Measurements from ENCODE around the gene ZNF511.

The ZNF511 gene

DNA sequence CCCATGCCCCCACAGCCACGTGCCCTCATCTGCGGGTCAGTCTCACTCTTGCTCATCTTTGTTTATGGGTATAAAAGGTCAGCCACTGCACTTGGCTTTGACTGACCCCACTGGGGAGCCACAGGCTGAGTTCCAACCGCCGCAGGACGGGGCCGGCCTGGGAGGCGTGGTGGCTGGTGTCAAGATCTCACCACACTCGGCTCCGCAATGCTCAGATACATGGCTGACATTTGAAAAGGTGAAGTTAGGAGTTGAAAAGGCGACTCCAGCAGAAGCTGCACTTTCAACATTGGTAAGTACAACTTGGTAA, 14.9 kb upstream of the ZNF511 start:
- FAIRE-seq = no peak
- DNase-seq (ENCODE audit: insufficient read length, low spot score) = no peak
- TF ChIP-seq POLR2A (IDR thresholded peaks at IDR 0.05; ENCODE audit: low read depth, low read length) = no peak

GRCh38 chr10:133294189-133294588, 14.5 kb upstream of the ZNF511 start:
- DNase-seq (ENCODE audit: insufficient read length, low spot score) = no peak
- FAIRE-seq = no peak
- no peak for TF ChIP-seq POLR2A (IDR thresholded peaks at IDR 0.05; ENCODE audit: low read depth, low read length)

DNA sequence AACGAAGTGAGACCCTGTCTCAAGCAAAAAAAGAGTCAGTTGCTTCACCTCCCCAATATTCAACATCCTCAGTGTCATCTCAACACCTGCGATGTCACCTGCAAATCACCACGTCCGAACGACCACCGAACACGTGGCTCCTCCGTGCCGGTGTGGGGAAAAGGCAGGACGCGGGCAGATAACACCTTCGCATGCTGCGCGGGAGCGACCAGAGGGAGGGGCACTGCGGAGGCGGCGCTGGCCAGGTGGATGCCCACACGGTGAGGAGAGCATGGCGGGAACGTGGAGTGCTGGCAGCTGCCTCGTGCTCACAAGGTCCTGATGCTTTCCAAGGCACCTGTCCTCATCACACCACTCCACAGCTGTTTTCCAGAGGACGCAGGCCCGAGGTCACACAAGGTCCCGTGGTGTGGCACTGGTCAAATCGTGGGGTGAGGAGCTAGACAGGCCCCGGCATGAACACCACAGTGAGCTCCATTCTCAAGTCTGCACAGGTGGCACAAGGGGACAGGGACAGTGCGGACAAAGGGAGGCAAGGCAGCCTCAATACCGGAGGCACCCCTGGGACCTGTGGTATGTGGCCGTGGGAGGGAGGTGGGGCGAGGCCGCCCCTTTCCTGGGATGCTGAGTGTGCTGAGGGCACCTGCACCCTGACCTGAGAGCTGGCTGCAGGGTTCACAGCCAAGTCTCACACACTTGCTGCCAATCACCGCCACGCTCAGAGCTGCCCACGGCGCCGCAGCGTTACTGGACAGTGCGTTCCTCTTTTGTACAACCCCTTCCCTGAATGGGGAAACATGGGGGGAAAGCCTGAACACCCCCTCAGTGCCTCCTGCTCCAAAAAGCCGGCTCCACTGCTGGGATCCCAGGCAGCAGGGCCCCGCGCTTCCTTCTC, 13.0 kb upstream of the ZNF511 start:
- no peak for TF ChIP-seq POLR2A (IDR thresholded peaks at IDR 0.05; ENCODE audit: low read depth, low read length)
- FAIRE-seq (no peak), DNase-seq (ENCODE audit: insufficient read length, low spot score) (no peak)

DNA sequence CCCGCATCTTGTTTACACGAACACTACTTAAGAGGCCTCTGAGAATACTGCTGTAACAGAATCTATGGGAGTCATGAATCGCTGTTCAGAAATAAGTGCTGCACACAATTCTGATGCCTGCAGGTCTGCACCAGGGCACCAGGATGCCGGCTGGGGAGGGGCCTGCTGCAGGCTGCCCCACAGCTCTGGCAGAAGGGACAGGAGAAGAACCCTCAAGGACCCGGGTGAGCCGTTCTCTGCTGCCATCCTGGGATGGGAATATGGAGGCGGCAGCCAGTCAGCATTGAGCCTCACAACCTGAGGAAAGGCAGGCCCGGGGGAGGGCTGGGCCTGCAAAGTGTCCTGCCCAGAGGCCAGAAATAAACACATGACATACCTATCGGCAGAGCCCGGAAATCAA, 11.2 kb upstream of the ZNF511 start:
- FAIRE-seq (no peak), DNase-seq (ENCODE audit: insufficient read length, low spot score) (no peak)
- no peak for TF ChIP-seq POLR2A (IDR thresholded peaks at IDR 0.05; ENCODE audit: low read depth, low read length)

GRCh38 chr10:133298466-133298865, 10.2 kb upstream of the ZNF511 start:
- FAIRE-seq (no peak), DNase-seq (ENCODE audit: insufficient read length, low spot score) (no peak)
- TF ChIP-seq POLR2A (IDR thresholded peaks at IDR 0.05; ENCODE audit: low read depth, low read length) = no peak

- no peak for TF ChIP-seq POLR2A (IDR thresholded peaks at IDR 0.05; ENCODE audit: low read depth, low read length)
- DNase-seq (ENCODE audit: insufficient read length, low spot score) = no peak
Measured at GRCh38 chr10:133299224-133299623, 9.5 kb upstream of the ZNF511 start.

GRCh38 chr10:133299738-133300137, 9.0 kb upstream of the ZNF511 start:
- DNase-seq (ENCODE audit: insufficient read length, low spot score) (no peak), FAIRE-seq (no peak)
- TF ChIP-seq POLR2A (IDR thresholded peaks at IDR 0.05; ENCODE audit: low read depth, low read length) = no peak

More at GRCh38 chr10:133299224-133299623, 9.5 kb upstream of the ZNF511 start:
- no peak for FAIRE-seq

GRCh38 chr10:133302230-133302629, 6.5 kb upstream of the ZNF511 start:
- no peak for FAIRE-seq
- no peak for TF ChIP-seq POLR2A (IDR thresholded peaks at IDR 0.05; ENCODE audit: low read depth, low read length)
- no peak for DNase-seq (ENCODE audit: insufficient read length, low spot score)

GRCh38 chr10:133303206-133303605, 5.5 kb upstream of the ZNF511 start:
- no peak for TF ChIP-seq POLR2A (IDR thresholded peaks at IDR 0.05; ENCODE audit: low read depth, low read length)
- DNase-seq (ENCODE audit: insufficient read length, low spot score) (no peak), FAIRE-seq (no peak)

DNA sequence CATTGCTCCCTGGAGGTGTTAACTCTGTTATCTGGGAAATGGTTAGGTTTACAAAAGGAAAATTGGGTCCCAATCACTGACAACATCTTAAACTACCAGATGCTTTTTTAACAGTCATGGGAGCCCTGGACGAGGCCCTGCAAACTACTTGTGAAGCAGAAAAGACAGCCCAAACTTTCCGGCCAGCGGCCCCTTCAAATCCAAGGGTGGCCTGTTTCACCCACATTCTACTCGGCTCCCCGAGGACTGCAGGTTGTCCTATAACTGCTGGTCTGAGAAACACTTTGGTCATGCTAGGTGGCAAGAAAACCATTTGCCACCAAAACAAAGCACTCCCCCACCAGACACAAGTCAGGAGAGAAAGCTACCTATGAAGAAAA, 2.6 kb upstream of the ZNF511 start:
- DNase-seq (ENCODE audit: insufficient read length, low spot score) = no peak
- FAIRE-seq = no peak
- TF ChIP-seq POLR2A (IDR thresholded peaks at IDR 0.05; ENCODE audit: low read depth, low read length) = no peak

DNA sequence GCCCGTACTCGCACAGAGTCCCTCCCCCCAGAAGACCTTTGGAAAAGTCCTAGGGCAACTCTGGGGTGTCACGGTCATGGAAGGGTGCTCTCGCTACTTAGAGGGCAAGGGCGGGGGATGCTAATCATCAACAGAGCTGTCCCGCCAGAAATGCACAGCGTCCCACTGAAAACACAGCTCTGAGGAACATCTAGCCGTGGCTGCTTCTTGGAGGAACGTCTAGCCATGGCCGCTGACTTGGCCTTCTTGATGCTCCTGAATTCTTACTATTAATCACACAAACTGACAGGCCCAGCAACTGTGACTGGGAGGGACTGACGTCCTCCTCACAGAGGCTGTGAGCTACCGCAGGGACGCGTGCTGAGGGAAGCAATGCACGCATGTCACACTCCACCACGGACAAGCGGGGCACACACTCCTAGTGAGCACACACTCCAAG, 1.8 kb upstream of the ZNF511 start:
- no peak for TF ChIP-seq POLR2A (IDR thresholded peaks at IDR 0.05; ENCODE audit: low read depth, low read length)
- no peak for DNase-seq (ENCODE audit: insufficient read length, low spot score)
- FAIRE-seq = no peak

- FAIRE-seq (peak; percentile 36), DNase-seq (ENCODE audit: insufficient read length, low spot score) (no peak)
- no peak for TF ChIP-seq POLR2A (IDR thresholded peaks at IDR 0.05; ENCODE audit: low read depth, low read length)
Measured at GRCh38 chr10:133307776-133308420, 816 bp upstream of the ZNF511 start.

DNA sequence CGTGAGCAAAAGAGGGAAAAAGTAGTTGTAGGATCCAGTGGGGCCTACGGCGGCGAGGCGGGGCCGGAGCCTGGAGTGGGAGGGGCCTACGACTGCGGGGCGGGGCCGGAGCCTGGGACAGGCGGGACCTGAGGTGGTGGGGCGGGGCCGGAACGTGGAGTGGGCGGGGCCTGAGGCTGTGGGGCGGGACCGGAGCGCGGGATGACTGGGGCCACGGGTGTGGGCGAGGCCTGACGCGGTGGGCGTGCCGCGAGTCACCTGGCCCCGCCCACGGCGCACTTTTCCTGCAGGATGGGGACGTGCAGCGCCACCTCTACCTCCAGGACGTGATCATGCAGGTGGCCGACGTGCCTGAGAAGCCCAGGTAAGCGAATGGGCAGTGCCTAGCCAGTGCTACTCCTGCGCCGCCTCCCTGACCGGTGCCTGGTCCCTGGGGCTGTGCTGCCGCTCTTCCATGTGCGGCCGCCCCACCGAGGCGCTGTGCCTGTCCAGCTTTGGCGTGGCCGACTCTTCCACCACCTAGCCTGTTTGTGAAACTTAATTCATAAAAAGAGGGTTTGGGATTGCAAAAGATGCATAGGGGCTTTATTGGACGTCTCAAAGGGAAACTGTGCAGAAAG, 496 bp downstream of the ZNF511 start:
- no peak for FAIRE-seq

GRCh38 chr10:133309720-133310398, 1.1 kb downstream of the ZNF511 start:
- no peak for TF ChIP-seq POLR2A (IDR thresholded peaks at IDR 0.05; ENCODE audit: low read depth, low read length)
- FAIRE-seq (no peak), DNase-seq (ENCODE audit: insufficient read length, low spot score) (no peak)

More for the DNA sequence above, 496 bp downstream of the ZNF511 start:
- TF ChIP-seq POLR2A (IDR thresholded peaks at IDR 0.05; ENCODE audit: low read depth, low read length) = no peak
- peak; percentile 46 for DNase-seq (ENCODE audit: insufficient read length, low spot score)

All from H54 (cell line).